GM10266 (cell line): ENCODE results near the gene NOTCH2.

Experiments used
- DNase-seq: peaks from one replicate; pipeline ENCODE4 v3.0.0; 2012; ENCODE audit errors: extremely low spot score
- TF ChIP-seq, protein P1 (sequence below): IDR thresholded peaks from 2 replicates; pipeline ENCODE4 v1.5.1; 2012; ENCODE audit warnings: mild to moderate bottlenecking, low read depth; ENCODE audit not compliant: control insufficient read depth, insufficient read depth; ENCODE audit errors: missing control alignments

The NOTCH2 gene

DNA sequence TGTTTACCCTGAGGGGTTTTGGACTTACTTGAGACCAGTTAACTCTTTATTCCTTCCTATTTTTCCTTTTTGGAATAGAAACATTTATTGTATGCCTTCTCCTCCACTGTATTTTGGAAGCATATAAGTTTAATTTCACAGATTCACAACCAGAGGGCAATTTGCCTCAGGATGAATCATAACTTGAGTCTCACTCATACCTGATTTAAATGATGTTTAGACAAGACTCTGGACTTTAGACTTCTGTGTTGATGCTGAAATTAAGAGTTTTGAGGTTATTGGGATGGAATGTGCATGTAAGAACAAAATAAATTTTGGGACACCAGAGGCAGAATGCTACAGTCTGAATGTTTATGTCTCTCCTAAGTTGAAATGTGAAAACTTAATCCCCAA is 166.0 kb downstream of the NOTCH2 start:
- TF ChIP-seq, protein P1, sequence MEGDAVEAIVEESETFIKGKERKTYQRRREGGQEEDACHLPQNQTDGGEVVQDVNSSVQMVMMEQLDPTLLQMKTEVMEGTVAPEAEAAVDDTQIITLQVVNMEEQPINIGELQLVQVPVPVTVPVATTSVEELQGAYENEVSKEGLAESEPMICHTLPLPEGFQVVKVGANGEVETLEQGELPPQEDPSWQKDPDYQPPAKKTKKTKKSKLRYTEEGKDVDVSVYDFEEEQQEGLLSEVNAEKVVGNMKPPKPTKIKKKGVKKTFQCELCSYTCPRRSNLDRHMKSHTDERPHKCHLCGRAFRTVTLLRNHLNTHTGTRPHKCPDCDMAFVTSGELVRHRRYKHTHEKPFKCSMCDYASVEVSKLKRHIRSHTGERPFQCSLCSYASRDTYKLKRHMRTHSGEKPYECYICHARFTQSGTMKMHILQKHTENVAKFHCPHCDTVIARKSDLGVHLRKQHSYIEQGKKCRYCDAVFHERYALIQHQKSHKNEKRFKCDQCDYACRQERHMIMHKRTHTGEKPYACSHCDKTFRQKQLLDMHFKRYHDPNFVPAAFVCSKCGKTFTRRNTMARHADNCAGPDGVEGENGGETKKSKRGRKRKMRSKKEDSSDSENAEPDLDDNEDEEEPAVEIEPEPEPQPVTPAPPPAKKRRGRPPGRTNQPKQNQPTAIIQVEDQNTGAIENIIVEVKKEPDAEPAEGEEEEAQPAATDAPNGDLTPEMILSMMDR: no peak
- DNase-seq: no peak

DNA sequence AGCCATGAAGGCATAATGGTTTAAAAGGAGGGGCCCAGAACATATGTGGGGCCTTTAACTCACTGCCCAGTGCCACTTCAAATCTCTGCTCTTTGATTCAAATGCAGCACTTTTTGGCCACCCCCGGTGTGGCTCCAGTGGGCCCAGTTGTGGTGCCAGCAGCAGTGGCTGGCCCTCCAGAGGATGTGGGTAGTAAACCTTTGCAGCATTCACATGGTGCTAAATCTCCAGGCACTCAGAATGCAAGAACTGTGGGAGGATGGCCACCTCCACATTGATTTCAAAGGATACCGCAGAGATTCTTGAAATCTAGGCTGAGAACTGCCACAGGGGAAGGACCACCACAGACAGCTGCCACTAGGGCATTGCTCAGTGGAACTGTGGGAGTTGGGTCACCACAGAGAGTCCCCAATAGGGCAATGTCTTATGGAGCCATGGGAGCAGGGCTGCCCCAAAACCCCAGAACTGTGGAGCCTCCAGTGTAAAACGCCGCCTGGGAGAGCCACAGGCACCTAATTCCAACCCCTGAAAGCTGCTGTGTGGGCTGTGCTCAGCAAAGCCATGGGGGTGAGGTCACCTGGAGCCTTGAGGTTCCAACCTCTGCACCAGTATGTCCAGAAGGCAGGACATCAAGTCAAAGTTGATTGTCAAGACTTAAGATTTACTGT is 166.6 kb downstream of the NOTCH2 start:
- TF ChIP-seq, protein P1: no peak
- DNase-seq: no peak

DNA sequence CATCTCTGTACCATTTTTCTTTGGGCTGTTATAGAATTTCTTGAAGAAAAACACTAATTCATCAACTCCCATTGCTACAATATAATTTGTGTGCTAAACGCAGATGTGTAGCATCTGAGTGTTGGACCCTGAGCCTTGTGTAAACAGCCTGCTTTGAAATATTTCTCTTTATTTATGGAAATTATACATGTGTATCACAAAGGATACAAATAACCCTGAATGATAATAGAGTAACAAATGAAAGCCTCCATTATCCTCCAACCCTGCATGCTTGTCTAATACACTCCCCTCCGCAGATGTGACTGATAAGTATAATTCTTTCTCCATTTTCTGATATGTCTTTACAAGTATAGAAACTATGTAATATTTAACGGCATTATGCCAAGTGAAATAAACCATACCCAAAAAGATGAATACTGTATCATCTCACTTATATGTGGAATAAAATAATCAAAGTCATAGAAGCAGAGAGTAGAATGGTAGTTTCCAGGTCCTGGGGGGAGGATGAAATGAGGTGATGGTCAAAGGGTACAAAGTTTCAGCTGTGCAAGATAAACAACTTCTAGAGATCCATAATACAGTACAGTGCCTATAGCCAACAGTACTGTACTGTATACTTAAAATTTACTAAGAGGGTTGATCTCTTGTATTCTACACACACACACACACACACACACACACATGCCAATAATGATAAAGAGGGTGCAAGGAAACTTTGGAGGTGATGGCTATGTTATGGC is 170.3 kb downstream of the NOTCH2 start:
- TF ChIP-seq, protein P1: no peak
- no peak for DNase-seq

DNA sequence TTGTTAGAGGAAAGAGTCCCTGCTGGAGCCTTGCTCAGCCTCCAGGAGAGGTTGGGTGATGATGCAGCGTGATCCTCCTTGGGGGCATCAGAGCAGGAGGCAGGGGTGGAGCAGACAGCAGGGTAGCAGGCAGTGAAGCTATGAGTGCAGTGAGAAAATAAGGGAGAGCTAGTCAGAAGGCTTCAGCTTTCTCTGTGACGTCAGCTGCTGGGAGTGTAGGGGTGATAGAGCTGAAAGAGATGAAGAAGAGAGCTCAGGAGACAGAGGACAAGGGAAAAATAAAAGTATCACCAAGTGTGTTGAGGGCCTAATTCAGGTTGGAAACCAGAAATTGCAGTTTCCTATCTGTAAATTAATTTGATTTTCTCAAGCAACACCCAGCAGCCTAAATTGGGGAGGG is 170.9 kb downstream of the NOTCH2 start:
- TF ChIP-seq, protein P1: no peak
- no peak for DNase-seq

DNA sequence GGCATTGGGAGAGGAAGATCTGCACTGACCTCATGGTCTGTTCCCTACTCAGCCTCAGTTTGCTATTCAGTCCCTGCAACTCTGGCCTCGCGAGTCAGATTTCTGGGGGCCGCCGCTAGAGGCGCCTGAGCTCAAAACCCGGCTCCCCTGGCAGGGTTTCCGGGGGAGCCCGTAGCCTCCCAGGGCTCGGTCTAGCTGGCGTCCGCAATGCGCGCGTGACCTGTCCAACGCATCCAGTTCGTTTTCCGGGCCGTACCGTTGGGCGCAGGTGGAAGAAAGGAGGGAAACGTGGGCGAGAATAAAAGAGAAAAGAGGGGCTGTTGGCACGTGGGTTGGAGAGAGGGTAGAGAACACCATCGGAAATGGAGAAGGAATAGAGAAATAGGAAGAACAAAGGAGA is 173.2 kb downstream of the NOTCH2 start, which contains the start of gene ADAM30:
Gene ADAM30 (minus strand): TSS at position 213 of the 400 bp plus-strand sequence. CDS start 179 bp downstream, at position 34.
- TF ChIP-seq, protein P1: no peak
- DNase-seq: no peak

DNA sequence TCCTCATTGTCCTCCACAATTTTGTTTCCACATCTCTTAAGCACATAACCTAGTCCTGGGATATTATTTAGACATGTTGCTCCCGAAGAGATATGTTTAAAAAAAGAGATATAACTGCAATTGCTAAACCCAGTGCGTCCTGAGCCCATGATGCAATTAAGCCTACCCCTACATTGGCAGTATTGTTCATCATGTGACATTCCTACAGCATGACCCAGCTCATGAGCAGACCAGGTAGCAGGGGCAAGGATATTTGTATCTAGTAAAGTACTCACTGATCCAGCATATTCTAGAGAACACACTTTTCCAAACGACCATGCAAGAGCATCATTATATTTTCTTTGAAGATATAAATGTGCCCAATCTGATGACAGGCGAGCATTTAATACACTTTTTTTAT is 174.4 kb downstream of the NOTCH2 start:
- no peak for DNase-seq
- TF ChIP-seq, protein P1: no peak
